Tibial nerve (tissue), 4 donors: ENCODE results near the gene CDC7.

ENCODE experiments used
- EP300 ChIP-seq, 2 donors: sonication (generic); formaldehyde crosslinking; IDR thresholded peaks; one replicate each; pipeline ENCODE4 v1.6.1; 2017; ENCODE audit warnings: antibody characterized with exemption in 2 of 2, mild to moderate bottlenecking in 1 of 2
- POLR2A ChIP-seq, 2 donors: fragments of 450-650 bp; IDR thresholded peaks; one replicate each; pipeline ENCODE4 v1.6.1; 2017; ENCODE audit warnings: antibody characterized with exemption in 2 of 2, mild to moderate bottlenecking in 2 of 2, moderate library complexity in 2 of 2
- TF ChIP-seq, protein P1 (sequence below), 5 experiments: fragments of 200-600 bp in 3 of 5; fragments of 450-650 bp in 2 of 5; sonication (generic) in 3 of 5; IDR thresholded peaks; one replicate each; pipeline ENCODE4 v1.5.1; 2016 to 2019; ENCODE audit warnings: antibody characterized with exemption in 5 of 5, mild to moderate bottlenecking in 3 of 5, moderate library complexity in 2 of 5

- TF ChIP-seq, protein P1, sequence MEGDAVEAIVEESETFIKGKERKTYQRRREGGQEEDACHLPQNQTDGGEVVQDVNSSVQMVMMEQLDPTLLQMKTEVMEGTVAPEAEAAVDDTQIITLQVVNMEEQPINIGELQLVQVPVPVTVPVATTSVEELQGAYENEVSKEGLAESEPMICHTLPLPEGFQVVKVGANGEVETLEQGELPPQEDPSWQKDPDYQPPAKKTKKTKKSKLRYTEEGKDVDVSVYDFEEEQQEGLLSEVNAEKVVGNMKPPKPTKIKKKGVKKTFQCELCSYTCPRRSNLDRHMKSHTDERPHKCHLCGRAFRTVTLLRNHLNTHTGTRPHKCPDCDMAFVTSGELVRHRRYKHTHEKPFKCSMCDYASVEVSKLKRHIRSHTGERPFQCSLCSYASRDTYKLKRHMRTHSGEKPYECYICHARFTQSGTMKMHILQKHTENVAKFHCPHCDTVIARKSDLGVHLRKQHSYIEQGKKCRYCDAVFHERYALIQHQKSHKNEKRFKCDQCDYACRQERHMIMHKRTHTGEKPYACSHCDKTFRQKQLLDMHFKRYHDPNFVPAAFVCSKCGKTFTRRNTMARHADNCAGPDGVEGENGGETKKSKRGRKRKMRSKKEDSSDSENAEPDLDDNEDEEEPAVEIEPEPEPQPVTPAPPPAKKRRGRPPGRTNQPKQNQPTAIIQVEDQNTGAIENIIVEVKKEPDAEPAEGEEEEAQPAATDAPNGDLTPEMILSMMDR (IDR thresholded peaks at IDR 0.05): no peak
- no peak for TF ChIP-seq POLR2A (IDR thresholded peaks at IDR 0.05)
- no peak for TF ChIP-seq EP300 (IDR thresholded peaks at IDR 0.05)
Observed at GRCh38 chr1:91523482-91523881, 22.8 kb downstream of the CDC7 start.
